Measurements from ENCODE around the gene MMRN2.
A peak's percentile ranks its signal among the peaks of the same experiment; 100 is the strongest.
"Not testable (repeated sequence)": the region's sequence is repeated elsewhere in the genome, so short reads cannot be mapped to it uniquely, and the experiment has no call there.

MMRN2 gene

GRCh38 chr10:86955501-86956194 is 1.8 kb downstream of the MMRN2 start:
- no peak for DNase-seq

GRCh38 chr10:86954681-86955500 is 2.5 kb downstream of the MMRN2 start:
- no peak for DNase-seq

GRCh38 chr10:86953747-86954680 is 3.4 kb downstream of the MMRN2 start:
- no peak for DNase-seq

GRCh38 chr10:86952697-86953096 is 4.7 kb downstream of the MMRN2 start:
- not testable (repeated sequence) for DNase-seq

GRCh38 chr10:86952106-86952505 is 5.3 kb downstream of the MMRN2 start:
- DNase-seq: no peak

- DNase-seq: no peak
Measured at GRCh38 chr10:86951184-86951761, 6.1 kb downstream of the MMRN2 start.

GRCh38 chr10:86950349-86950748 is 7.1 kb downstream of the MMRN2 start:
- DNase-seq: no peak

- DNase-seq: not testable (repeated sequence)
Measured at GRCh38 chr10:86947806-86948205, 9.6 kb downstream of the MMRN2 start.

- DNase-seq: peak; percentile 18
Measured at GRCh38 chr10:86946213-86947155, 10.9 kb downstream of the MMRN2 start.

GRCh38 chr10:86945361-86946212 is 11.8 kb downstream of the MMRN2 start:
- DNase-seq: no peak

GRCh38 chr10:86944907-86945306 is 12.5 kb downstream of the MMRN2 start:
- DNase-seq: no peak

- DNase-seq: no peak
Measured at GRCh38 chr10:86944471-86944870, 12.9 kb downstream of the MMRN2 start.

- no peak for DNase-seq
Measured at GRCh38 chr10:86944031-86944419, 13.4 kb downstream of the MMRN2 start.

GRCh38 chr10:86943316-86944030 is 13.9 kb downstream of the MMRN2 start:
- DNase-seq: no peak

GRCh38 chr10:86942441-86943315 is 14.7 kb downstream of the MMRN2 start:
- DNase-seq: no peak

- DNase-seq: no peak
Measured at GRCh38 chr10:86941991-86942421, 15.4 kb downstream of the MMRN2 start.

GRCh38 chr10:86941426-86941825 is 16.0 kb downstream of the MMRN2 start:
- DNase-seq: no peak

- no peak for DNase-seq
Measured at GRCh38 chr10:86940677-86941076, 16.7 kb downstream of the MMRN2 start.

- DNase-seq: not testable (repeated sequence)
Measured at GRCh38 chr10:86940076-86940475, 17.3 kb downstream of the MMRN2 start.
